ENCODE measurements around the gene CLEC20A. TPM values are rescaled to one million over a fixed set of nuclear protein-coding genes. Genes with fewer than 3 reads are reported as not detected.
A peak's percentile ranks its signal among the peaks of the same experiment; 100 is the strongest.

The CLEC20A gene
- total RNA-seq, 1 donor from 2014 or later = not detected

- TF ChIP-seq CTCF (IDR thresholded peaks at IDR 0.05; ENCODE audit: borderline replicate concordance) = no peak
- DNase-seq = no peak
- intact Hi-C loops (cut with micrococcal nuclease) = loop anchor here (10.0 kb wide), 1 partner anchor 467 kb away; no protein-coding TSS in a partner anchor
- H3K36me3 ChIP-seq = no peaks in the 10 kb centered on the region
- peaks cover 53% of the 10 kb centered on the region for H3K4me1 ChIP-seq
- no peak overlapping the region for H3K4me3 ChIP-seq
- H3K9me3 ChIP-seq (replicated peaks) = no peaks in the 10 kb centered on the region
- no peaks in the 10 kb centered on the region for H3K27me3 ChIP-seq (ENCODE audit: low read depth)
- peak overlapping the region; percentile 88 for H3K27ac ChIP-seq (replicated peaks)
Observed at GRCh38 chr1:178537382-178538090, 40.8 kb upstream of the CLEC20A start.

- Histone ChIP-seq H3K27me3 (ENCODE audit: low read depth) (no peaks in the 10 kb centered on the region), H3K27ac (replicated peaks) (peak overlapping the region; percentile 88), H3K4me3 (no peak overlapping the region), H3K4me1 (peaks cover 53% of the 10 kb centered on the region), H3K9me3 (replicated peaks) (no peaks in the 10 kb centered on the region), H3K36me3 (no peaks in the 10 kb centered on the region)
- TF ChIP-seq CTCF (IDR thresholded peaks at IDR 0.05; ENCODE audit: borderline replicate concordance) = no peak
- intact Hi-C loops (cut with micrococcal nuclease) = loop anchor here (10.0 kb wide), 1 partner anchor 468 kb away; no protein-coding TSS in a partner anchor
- DNase-seq = peak; percentile 71
Observed at GRCh38 chr1:178536844-178537371, 40.1 kb upstream of the CLEC20A start.

GRCh38 chr1:178536329-178536728, 39.6 kb upstream of the CLEC20A start:
- peak overlapping the region; percentile 88 for H3K27ac ChIP-seq (replicated peaks)
- H3K4me3 ChIP-seq = no peak overlapping the region
- no peaks in the 10 kb centered on the region for H3K36me3 ChIP-seq
- H3K4me1 ChIP-seq = peaks cover 49% of the 10 kb centered on the region
- no peak for DNase-seq
- TF ChIP-seq CTCF (IDR thresholded peaks at IDR 0.05; ENCODE audit: borderline replicate concordance) = no peak
- intact Hi-C loops (cut with micrococcal nuclease) = loop anchor here (10.0 kb wide), 1 partner anchor 468 kb away; no protein-coding TSS in a partner anchor
- H3K27me3 ChIP-seq (ENCODE audit: low read depth) = no peaks in the 10 kb centered on the region
- no peaks in the 10 kb centered on the region for H3K9me3 ChIP-seq (replicated peaks)

- Histone ChIP-seq H3K9me3 (replicated peaks) (no peaks in the 10 kb centered on the region), H3K4me1 (peaks cover 44% of the 10 kb centered on the region), H3K27me3 (ENCODE audit: low read depth) (no peaks in the 10 kb centered on the region), H3K4me3 (no peak overlapping the region), H3K36me3 (no peaks in the 10 kb centered on the region), H3K27ac (replicated peaks) (no peak overlapping the region)
- intact Hi-C loops (cut with micrococcal nuclease) = loop anchor here (10.0 kb wide), 1 partner anchor 470 kb away; no protein-coding TSS in a partner anchor
- no peak for DNase-seq
- no peak for TF ChIP-seq CTCF (IDR thresholded peaks at IDR 0.05; ENCODE audit: borderline replicate concordance)
Observed at GRCh38 chr1:178534137-178534868, 37.5 kb upstream of the CLEC20A start.

- Histone ChIP-seq H3K4me3 (no peak overlapping the region), H3K4me1 (peaks cover 34% of the 10 kb centered on the region), H3K36me3 (no peaks in the 10 kb centered on the region), H3K9me3 (replicated peaks) (no peaks in the 10 kb centered on the region), H3K27me3 (ENCODE audit: low read depth) (no peaks in the 10 kb centered on the region), H3K27ac (replicated peaks) (no peak overlapping the region)
- no peak for TF ChIP-seq CTCF (IDR thresholded peaks at IDR 0.05; ENCODE audit: borderline replicate concordance)
- intact Hi-C loops (cut with micrococcal nuclease) = loop anchor here (10.0 kb wide), 1 partner anchor 471 kb away; no protein-coding TSS in a partner anchor
- no peak for DNase-seq
Observed at GRCh38 chr1:178533121-178533946, 36.6 kb upstream of the CLEC20A start.
